ENCODE results near the gene ADK.

Gene ADK

DNA sequence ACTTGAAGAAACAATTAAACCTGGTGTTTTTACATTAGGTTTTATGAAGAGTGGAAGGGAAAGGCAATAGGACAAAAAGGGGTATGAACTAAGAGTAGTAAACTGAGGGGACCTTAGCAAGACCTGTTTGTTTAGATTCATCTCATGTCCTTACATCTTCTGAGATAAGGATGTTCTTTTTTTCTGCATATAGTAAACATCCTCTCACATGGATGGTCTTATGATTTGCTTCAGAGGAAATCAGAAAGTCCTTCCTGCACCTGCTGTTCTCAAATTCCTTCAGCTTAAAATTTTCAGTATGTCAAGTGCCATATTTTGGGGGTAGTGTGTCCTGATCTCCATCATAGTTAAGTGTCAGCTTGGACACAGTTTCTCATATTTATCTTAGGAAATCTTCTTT is 232.6 kb downstream of the ADK start:
- TF ChIP-seq, protein P1, sequence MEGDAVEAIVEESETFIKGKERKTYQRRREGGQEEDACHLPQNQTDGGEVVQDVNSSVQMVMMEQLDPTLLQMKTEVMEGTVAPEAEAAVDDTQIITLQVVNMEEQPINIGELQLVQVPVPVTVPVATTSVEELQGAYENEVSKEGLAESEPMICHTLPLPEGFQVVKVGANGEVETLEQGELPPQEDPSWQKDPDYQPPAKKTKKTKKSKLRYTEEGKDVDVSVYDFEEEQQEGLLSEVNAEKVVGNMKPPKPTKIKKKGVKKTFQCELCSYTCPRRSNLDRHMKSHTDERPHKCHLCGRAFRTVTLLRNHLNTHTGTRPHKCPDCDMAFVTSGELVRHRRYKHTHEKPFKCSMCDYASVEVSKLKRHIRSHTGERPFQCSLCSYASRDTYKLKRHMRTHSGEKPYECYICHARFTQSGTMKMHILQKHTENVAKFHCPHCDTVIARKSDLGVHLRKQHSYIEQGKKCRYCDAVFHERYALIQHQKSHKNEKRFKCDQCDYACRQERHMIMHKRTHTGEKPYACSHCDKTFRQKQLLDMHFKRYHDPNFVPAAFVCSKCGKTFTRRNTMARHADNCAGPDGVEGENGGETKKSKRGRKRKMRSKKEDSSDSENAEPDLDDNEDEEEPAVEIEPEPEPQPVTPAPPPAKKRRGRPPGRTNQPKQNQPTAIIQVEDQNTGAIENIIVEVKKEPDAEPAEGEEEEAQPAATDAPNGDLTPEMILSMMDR (IDR thresholded peaks at IDR 0.05): no peak
- Histone ChIP-seq H3K27ac (no peak overlapping the region), H3K4me3 (no peak overlapping the region)
- DNase-seq (ENCODE audit: low spot score): no peak

DNA sequence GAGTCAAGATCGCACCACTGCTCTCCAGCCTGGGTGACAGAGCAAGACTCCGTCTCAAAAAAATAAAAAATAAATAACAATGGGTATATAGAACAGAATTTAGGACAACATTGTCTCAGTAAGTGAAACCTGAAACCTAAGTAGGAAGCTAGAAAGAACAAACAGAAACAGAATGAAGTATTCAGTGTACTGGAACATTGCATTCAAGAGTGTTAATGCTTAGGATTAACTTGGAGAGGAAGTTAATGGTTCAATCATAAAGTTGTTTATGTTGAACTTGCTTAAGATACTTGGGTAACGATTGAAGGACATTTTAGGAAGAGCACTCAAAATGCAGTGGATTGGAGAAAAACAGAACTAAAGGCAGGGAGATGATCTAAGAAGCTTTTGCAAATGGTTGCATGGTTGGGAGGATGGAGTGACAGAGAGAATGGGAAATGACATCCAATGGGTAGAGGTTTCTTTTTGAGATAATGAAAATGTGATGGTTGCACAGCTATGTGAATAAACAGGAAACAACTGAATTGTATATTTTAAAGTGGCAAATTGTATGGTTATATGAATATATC is 233.7 kb downstream of the ADK start:
- Histone ChIP-seq H3K4me3 (no peak overlapping the region), H3K27ac (no peak overlapping the region)
- TF ChIP-seq, protein P1 (IDR thresholded peaks at IDR 0.05): no peak
- DNase-seq (ENCODE audit: low spot score): no peak

DNA sequence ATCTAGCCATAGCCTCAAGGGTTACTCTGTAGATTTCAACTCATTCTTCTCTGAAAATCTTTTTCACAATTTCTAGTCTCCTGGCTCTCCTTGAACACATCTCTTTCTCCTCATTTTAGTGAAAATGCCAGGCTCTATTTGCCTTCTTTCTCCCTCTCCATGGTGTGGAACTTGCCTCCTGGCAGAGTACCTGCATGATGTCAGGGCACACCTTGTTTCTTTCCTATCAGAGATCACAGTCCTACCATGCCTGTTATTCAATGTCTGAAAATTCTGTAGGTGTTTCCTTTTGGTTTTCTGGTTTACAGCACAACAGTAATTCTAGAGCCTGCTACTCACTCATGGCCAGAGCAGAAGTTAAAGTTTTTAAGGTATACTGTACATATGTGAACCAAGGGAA is 237.8 kb downstream of the ADK start:
- DNase-seq (ENCODE audit: low spot score): no peak
- Histone ChIP-seq H3K27ac (no peak overlapping the region), H3K4me3 (no peak overlapping the region)
- TF ChIP-seq, protein P1 (IDR thresholded peaks at IDR 0.05): no peak

DNA sequence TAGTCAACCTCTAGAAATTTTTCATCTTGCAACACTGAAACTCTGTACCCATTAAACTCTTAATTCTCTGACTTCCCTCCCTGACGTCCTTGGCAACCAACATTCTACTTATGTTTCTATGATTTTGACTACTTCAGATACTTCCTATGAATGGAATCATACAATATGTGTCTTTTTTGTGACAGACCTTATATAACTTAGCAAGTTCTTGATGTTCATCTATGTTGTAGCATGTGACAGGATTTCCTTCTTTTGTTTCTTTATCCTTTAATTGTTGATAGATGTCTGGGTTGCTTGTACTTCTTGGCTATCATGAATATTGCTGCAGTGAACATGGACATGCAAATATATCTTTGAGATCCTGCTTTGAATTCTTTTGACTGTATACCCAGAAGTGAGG is 240.8 kb downstream of the ADK start:
- no peak overlapping the region for H3K27ac ChIP-seq
- no peak overlapping the region for H3K4me3 ChIP-seq
- DNase-seq (ENCODE audit: low spot score): no peak
- TF ChIP-seq, protein P1 (IDR thresholded peaks at IDR 0.05): no peak

DNA sequence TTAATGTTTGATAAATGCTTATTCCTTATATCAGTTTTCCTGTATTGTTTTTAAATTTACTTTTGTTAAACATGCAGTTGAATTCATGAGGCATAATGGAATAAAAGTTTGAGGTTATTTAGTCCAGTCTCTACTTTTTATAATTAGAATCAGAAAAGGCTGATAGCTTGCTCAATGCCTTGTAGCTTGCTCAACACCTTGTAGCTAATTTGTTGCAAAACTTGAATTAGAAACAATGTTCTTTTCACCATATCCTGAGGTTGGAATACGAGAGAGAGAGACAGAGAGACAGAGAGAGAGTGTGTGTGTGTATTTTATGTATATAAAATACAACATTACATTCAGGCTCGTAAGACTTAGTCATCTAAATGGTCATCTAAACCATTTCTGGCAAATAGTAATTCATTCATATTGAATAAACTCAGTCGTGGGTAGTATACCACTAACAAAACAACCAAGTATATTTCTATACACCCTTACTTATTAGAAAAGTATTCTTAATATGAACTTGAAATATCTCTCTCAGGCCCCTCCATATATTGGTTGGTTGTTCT is 243.5 kb downstream of the ADK start:
- DNase-seq (ENCODE audit: low spot score): no peak
- H3K4me3 ChIP-seq: no peak overlapping the region
- H3K27ac ChIP-seq: no peak overlapping the region
- TF ChIP-seq, protein P1 (IDR thresholded peaks at IDR 0.05): no peak

DNA sequence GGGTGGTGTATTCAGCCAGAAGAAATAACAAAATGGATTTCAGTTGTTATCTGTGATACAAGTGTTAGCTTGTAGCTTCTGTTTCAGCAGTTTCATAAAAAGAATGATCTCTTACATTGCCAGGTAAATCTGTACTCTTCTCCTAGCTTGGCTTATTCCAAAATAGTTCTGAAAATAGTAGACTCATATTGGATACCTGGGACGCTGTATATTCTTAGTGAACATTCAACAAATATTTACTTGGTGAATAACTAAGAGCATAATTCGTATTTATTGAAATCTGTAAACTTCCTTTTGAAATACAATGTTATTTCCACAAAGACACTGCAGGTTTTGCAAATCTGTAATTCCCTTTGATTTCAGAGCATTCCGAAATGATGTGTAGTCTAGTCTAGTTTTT is 249.2 kb downstream of the ADK start:
- H3K4me3 ChIP-seq: no peak overlapping the region
- TF ChIP-seq, protein P1 (IDR thresholded peaks at IDR 0.05): no peak
- DNase-seq (ENCODE audit: low spot score): no peak
- no peak overlapping the region for H3K27ac ChIP-seq

DNA sequence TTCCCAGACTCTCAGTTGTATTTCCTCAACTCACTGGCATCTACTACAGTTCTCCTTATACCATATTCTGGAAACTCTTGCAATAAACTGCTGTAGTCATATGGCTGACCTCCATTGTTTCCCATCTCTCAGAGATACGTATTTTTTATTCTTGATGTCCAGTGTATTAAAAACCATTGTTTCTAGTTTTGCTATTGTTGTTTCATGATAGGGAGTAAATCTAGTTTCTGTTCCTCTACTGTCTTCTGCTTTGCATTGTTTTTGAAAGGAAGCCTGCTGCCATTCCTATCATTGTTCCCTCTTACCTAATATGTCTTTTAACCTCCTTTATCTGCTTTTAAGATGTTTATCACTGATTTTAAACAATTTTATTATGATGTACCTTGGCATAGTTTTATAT is 255.0 kb downstream of the ADK start:
- DNase-seq (ENCODE audit: low spot score): no peak
- Histone ChIP-seq H3K27ac (no peak overlapping the region), H3K4me3 (no peak overlapping the region)
- TF ChIP-seq, protein P1 (IDR thresholded peaks at IDR 0.05): no peak

Data from coronary artery (tissue), 2 donors.